WTC11 (cell line): ENCODE data around the gene DCAF15. TPM values are rescaled to one million over a fixed set of nuclear protein-coding genes. Genes with fewer than 3 reads are reported as not detected.

Experiments
- ATAC-seq: fragments of 200-7000 bp; cut with Tn5 transposase; 2 replicates; pipeline ENCODE4 v1.10.0; 2021; ENCODE audit warnings: mild to moderate bottlenecking, moderate library complexity
- CTCF ChIA-PET: fragments of 300-600 bp; sonication (Branson Sonifier 250); formaldehyde crosslinking; loops from one replicate; lab custom pipeline; 2021; ENCODE audit warnings: antibody characterized with exemption; lab: Charles Lee
- POLR2A ChIA-PET: fragments of 350-600 bp; sonication (Branson Sonifier 250); formaldehyde crosslinking; loops from one replicate; lab custom pipeline; 2021; ENCODE audit warnings: antibody characterized with exemption; lab: Charles Lee
- DNase-seq: peaks from one replicate; pipeline ENCODE4 v3.0.0; 2021; ENCODE audit warnings: low spot score
- H3K27ac Mint-ChIP-seq: 2 replicates; pipeline ENCODE4 v1.8.0; 2021; ENCODE audit warnings: mixed read lengths
- H3K27me3 Mint-ChIP-seq: 2 replicates; pipeline ENCODE4 v1.8.0; 2021; ENCODE audit warnings: low read depth, mild to moderate bottlenecking, moderate library complexity, mixed read lengths
- H3K36me3 Mint-ChIP-seq: 2 replicates; pipeline ENCODE4 v1.8.0; 2021; ENCODE audit warnings: mixed read lengths
- H3K4me1 Mint-ChIP-seq: 2 replicates; pipeline ENCODE4 v1.8.0; 2022; ENCODE audit warnings: mixed read lengths
- H3K4me3 Mint-ChIP-seq: 2 replicates; pipeline ENCODE4 v1.8.0; 2021; ENCODE audit warnings: mild to moderate bottlenecking, moderate library complexity, mixed read lengths
- H3K9me3 Mint-ChIP-seq: 2 replicates; pipeline ENCODE4 v1.8.0; 2021; ENCODE audit warnings: mixed read lengths
- CREM ChIP-seq: sonication (generic); formaldehyde crosslinking; IDR thresholded peaks from 2 replicates; pipeline ENCODE4 v1.8.1; 2022; ENCODE audit warnings: mild to moderate bottlenecking, missing genetic modification reagents, moderate library complexity
- FOXJ3 ChIP-seq: sonication (generic); formaldehyde crosslinking; IDR thresholded peaks from 2 replicates; pipeline ENCODE4 v1.9.0; 2021; ENCODE audit warnings: missing genetic modification reagents, mild to moderate bottlenecking, borderline replicate concordance
- GRHL2 ChIP-seq: fragments of 250-450 bp; sonication (Bioruptor Pico); IDR thresholded peaks from 2 replicates; pipeline ENCODE4 v1.8.0; 2022; ENCODE audit warnings: mild to moderate bottlenecking, moderate library complexity; ENCODE audit not compliant: insufficient replicate concordance, severe bottlenecking
- JAZF1 ChIP-seq: fragments of 250-450 bp; sonication (Bioruptor Pico); IDR thresholded peaks from 2 replicates; pipeline ENCODE4 v1.9.0; 2021; ENCODE audit warnings: moderate library complexity, mild to moderate bottlenecking, inconsistent platforms
- KAT7 ChIP-seq: sonication (generic); formaldehyde crosslinking; IDR thresholded peaks from 2 replicates; pipeline ENCODE4 v1.8.1; 2023; ENCODE audit warnings: missing genetic modification reagents, mild to moderate bottlenecking, borderline replicate concordance
- MXD4 ChIP-seq: fragments of 250-450 bp; sonication (Bioruptor Pico); IDR thresholded peaks from 2 replicates; pipeline ENCODE4 v1.8.0; 2021; ENCODE audit warnings: mild to moderate bottlenecking, moderate library complexity, borderline replicate concordance
- NR1H2 ChIP-seq: sonication (generic); formaldehyde crosslinking; IDR thresholded peaks from 2 replicates; pipeline ENCODE4 v1.9.0; 2021; ENCODE audit warnings: mild to moderate bottlenecking, moderate library complexity, missing genetic modification reagents
- NR3C1 ChIP-seq: sonication (generic); formaldehyde crosslinking; conservative IDR thresholded peaks from 2 replicates; pipeline ENCODE4 v1.8.1; 2023; ENCODE audit warnings: low read depth, mild to moderate bottlenecking, missing genetic modification reagents
- PRDM15 ChIP-seq: sonication (generic); formaldehyde crosslinking; IDR thresholded peaks from 2 replicates; pipeline ENCODE4 v1.8.0; 2022; ENCODE audit warnings: missing genetic modification reagents
- RELA ChIP-seq: sonication (generic); formaldehyde crosslinking; IDR thresholded peaks from 2 replicates; pipeline ENCODE4 v1.8.1; 2022; ENCODE audit warnings: missing genetic modification reagents, mild to moderate bottlenecking, borderline replicate concordance
- SMAD3 ChIP-seq: sonication (generic); formaldehyde crosslinking; IDR thresholded peaks from 2 replicates; pipeline ENCODE4 v1.8.0; 2022; ENCODE audit warnings: missing genetic modification reagents, mild to moderate bottlenecking, borderline replicate concordance
- SMAD4 ChIP-seq: sonication (generic); formaldehyde crosslinking; IDR thresholded peaks from 2 replicates; pipeline ENCODE4 v1.8.0; 2022; ENCODE audit warnings: mild to moderate bottlenecking, missing genetic modification reagents
- SOX15 ChIP-seq: fragments of 250-450 bp; sonication (Bioruptor Pico); IDR thresholded peaks from 2 replicates; pipeline ENCODE4 v1.9.0; 2021; ENCODE audit warnings: mild to moderate bottlenecking
- TCF7 ChIP-seq: sonication (generic); formaldehyde crosslinking; IDR thresholded peaks from 2 replicates; pipeline ENCODE4 v1.8.0; 2022; ENCODE audit warnings: mild to moderate bottlenecking, low read depth, missing genetic modification reagents, moderate library complexity
- TEAD4 ChIP-seq: sonication (generic); formaldehyde crosslinking; IDR thresholded peaks from 2 replicates; pipeline ENCODE4 v1.8.0; 2022; ENCODE audit warnings: mild to moderate bottlenecking, missing genetic modification reagents
- USF1 ChIP-seq: sonication (generic); formaldehyde crosslinking; IDR thresholded peaks from 2 replicates; pipeline ENCODE4 v1.8.0; 2022; ENCODE audit warnings: mild to moderate bottlenecking, missing genetic modification reagents
- USF2 ChIP-seq: sonication (generic); formaldehyde crosslinking; IDR thresholded peaks from 2 replicates; pipeline ENCODE4 v1.8.1; 2023; ENCODE audit warnings: mild to moderate bottlenecking, missing genetic modification reagents, moderate library complexity
- ZNF121 ChIP-seq: sonication (generic); formaldehyde crosslinking; IDR thresholded peaks from 2 replicates; pipeline ENCODE4 v1.8.0; 2023; ENCODE audit warnings: missing genetic modification reagents
- ZNF396 ChIP-seq: fragments of 250-450 bp; sonication (Bioruptor Pico); IDR thresholded peaks from 2 replicates; pipeline ENCODE4 v1.8.0; 2021; ENCODE audit warnings: mild to moderate bottlenecking, moderate library complexity, borderline replicate concordance
- total RNA-seq: library from RNA; stranded (reverse); gene quantifications from 3 replicates; pipeline ENCODE4 v1.2.3, GENCODE V29; 2021
- TF ChIP-seq, protein P1 (sequence below): sonication (generic); formaldehyde crosslinking; IDR thresholded peaks from 2 replicates; pipeline ENCODE4 v1.8.1; 2022; ENCODE audit warnings: low read depth, mild to moderate bottlenecking, moderate library complexity, missing genetic modification reagents, borderline replicate concordance
- TF ChIP-seq, protein P2 (sequence below): sonication (generic); formaldehyde crosslinking; IDR thresholded peaks from 2 replicates; pipeline ENCODE4 v1.8.1; 2023; ENCODE audit warnings: mild to moderate bottlenecking, missing genetic modification reagents, borderline replicate concordance
- TF ChIP-seq, protein P3 (sequence below): sonication (generic); formaldehyde crosslinking; IDR thresholded peaks from 2 replicates; pipeline ENCODE4 v1.8.1; 2022; ENCODE audit warnings: missing genetic modification reagents, borderline replicate concordance

DCAF15 gene
- total RNA-seq, 1 experiment from 2014 or later = 82.9 TPM

DNA sequence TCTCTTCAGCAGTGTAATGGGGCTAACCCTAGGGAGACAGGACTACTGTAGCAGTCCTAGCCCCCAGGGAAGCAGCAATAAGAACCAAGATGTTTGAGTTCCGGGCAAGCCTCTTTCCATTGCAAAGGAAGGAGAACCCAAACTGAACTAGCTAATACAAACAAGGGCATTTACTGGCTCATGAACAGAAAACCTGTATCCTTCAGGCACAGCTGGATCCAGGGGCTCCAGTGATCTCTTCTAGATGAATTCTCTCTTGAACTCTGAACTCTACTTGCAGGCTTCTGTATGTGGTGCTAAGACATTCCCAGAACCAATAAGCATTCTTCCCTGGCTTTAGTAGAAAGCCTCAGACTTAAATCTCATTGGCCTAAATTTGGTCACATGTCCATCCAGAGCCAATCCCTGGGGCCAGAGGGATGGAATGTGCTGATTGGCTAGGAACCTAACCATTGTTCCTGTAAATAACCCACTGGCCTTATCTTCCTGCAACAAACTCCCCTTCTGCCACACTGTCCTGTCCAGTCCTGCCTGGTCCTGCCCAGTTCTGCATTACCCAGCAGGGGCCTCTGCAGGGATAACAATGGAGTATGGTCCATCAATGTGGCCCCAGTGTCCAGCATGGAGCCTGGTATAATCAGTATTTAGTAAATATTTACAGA, 10.2 kb upstream of the DCAF15 start:
- H3K4me3 Mint-ChIP-seq = no peak overlapping the region
- CTCF ChIA-PET = no interaction called here
- no peaks in the 10 kb centered on the region for H3K36me3 Mint-ChIP-seq
- ATAC-seq (no peak), DNase-seq (no peak)
- no peak for TF ChIP-seq NR1H2 (CRISPR knock-in tag)
- 0 out of 2 replicates have a peak, but pooled peaks have one; percentile 44 for TF ChIP-seq ZNF121 (CRISPR knock-in tag)
- TF ChIP-seq USF2 (CRISPR knock-in tag) = peak; percentile 66
- TF ChIP-seq, protein P1, sequence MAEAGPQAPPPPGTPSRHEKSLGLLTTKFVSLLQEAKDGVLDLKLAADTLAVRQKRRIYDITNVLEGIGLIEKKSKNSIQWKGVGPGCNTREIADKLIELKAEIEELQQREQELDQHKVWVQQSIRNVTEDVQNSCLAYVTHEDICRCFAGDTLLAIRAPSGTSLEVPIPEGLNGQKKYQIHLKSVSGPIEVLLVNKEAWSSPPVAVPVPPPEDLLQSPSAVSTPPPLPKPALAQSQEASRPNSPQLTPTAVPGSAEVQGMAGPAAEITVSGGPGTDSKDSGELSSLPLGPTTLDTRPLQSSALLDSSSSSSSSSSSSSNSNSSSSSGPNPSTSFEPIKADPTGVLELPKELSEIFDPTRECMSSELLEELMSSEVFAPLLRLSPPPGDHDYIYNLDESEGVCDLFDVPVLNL (CRISPR knock-in tag) = no peak
- TF ChIP-seq SMAD3 (CRISPR knock-in tag) = no peak
- no peak for TF ChIP-seq CREM (CRISPR knock-in tag)
- no peak for TF ChIP-seq SOX15 (CRISPR knock-in tag)
- peak; percentile 30; the same call in 1 of the 2 replicates for TF ChIP-seq USF1 (CRISPR knock-in tag)
- TF ChIP-seq, protein P2, sequence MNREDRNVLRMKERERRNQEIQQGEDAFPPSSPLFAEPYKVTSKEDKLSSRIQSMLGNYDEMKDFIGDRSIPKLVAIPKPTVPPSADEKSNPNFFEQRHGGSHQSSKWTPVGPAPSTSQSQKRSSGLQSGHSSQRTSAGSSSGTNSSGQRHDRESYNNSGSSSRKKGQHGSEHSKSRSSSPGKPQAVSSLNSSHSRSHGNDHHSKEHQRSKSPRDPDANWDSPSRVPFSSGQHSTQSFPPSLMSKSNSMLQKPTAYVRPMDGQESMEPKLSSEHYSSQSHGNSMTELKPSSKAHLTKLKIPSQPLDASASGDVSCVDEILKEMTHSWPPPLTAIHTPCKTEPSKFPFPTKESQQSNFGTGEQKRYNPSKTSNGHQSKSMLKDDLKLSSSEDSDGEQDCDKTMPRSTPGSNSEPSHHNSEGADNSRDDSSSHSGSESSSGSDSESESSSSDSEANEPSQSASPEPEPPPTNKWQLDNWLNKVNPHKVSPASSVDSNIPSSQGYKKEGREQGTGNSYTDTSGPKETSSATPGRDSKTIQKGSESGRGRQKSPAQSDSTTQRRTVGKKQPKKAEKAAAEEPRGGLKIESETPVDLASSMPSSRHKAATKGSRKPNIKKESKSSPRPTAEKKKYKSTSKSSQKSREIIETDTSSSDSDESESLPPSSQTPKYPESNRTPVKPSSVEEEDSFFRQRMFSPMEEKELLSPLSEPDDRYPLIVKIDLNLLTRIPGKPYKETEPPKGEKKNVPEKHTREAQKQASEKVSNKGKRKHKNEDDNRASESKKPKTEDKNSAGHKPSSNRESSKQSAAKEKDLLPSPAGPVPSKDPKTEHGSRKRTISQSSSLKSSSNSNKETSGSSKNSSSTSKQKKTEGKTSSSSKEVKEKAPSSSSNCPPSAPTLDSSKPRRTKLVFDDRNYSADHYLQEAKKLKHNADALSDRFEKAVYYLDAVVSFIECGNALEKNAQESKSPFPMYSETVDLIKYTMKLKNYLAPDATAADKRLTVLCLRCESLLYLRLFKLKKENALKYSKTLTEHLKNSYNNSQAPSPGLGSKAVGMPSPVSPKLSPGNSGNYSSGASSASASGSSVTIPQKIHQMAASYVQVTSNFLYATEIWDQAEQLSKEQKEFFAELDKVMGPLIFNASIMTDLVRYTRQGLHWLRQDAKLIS = no peak
- no peak for TF ChIP-seq KAT7 (CRISPR knock-in tag)
- H3K27me3 Mint-ChIP-seq = no peaks in the 10 kb centered on the region; the same call in 1 of the 2 replicates
- H3K9me3 Mint-ChIP-seq = peaks cover 5% of the 10 kb centered on the region; the same call in 1 of the 2 replicates
- H3K4me1 Mint-ChIP-seq = peaks cover 5% of the 10 kb centered on the region
- H3K27ac Mint-ChIP-seq = no peak overlapping the region
- POLR2A ChIA-PET = no interaction called here

GRCh38 chr19:13946414-13946813, 5.9 kb upstream of the DCAF15 start:
- Mint-ChIP-seq H3K4me1 (no peaks in the 10 kb centered on the region), H3K36me3 (no peaks in the 10 kb centered on the region), H3K27ac (no peak overlapping the region), H3K9me3 (peaks cover 5% of the 10 kb centered on the region; the same call in 1 of the 2 replicates), H3K27me3 (no peaks in the 10 kb centered on the region; the same call in none of the 2 replicates), H3K4me3 (no peak overlapping the region)
- ATAC-seq (no peak), DNase-seq (no peak)
- ChIA-PET CTCF (interaction anchor here (0.6 kb wide), 2 partner anchors 14 kb away, joined by 3 to 4 read pairs; no protein-coding TSS in a partner anchor), POLR2A (no interaction called here)
- TF ChIP-seq NR3C1 (CRISPR knock-in tag) (no peak), MXD4 (CRISPR knock-in tag) (no peak), JAZF1 (no peak), GRHL2 (no peak), SMAD4 (CRISPR knock-in tag) (no peak), FOXJ3 (CRISPR knock-in tag) (no peak), TEAD4 (CRISPR knock-in tag) (no peak), RELA (CRISPR knock-in tag) (no peak), TCF7 (CRISPR knock-in tag) (no peak), USF1 (CRISPR knock-in tag) (no peak), PRDM15 (CRISPR knock-in tag) (no peak), ZNF396 (CRISPR knock-in tag) (no peak)
- TF ChIP-seq, protein P3, sequence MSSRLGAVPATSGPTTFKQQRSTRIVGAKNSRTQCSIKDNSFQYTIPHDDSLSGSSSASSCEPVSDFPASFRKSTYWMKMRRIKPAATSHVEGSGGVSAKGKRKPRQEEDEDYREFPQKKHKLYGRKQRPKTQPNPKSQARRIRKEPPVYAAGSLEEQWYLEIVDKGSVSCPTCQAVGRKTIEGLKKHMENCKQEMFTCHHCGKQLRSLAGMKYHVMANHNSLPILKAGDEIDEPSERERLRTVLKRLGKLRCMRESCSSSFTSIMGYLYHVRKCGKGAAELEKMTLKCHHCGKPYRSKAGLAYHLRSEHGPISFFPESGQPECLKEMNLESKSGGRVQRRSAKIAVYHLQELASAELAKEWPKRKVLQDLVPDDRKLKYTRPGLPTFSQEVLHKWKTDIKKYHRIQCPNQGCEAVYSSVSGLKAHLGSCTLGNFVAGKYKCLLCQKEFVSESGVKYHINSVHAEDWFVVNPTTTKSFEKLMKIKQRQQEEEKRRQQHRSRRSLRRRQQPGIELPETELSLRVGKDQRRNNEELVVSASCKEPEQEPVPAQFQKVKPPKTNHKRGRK = no peak
